Endothelial cell of umbilical vein (primary cell): ENCODE data around the gene MAN2B1.

Experiments
- CTCF ChIP-seq, 2 donors: IDR thresholded peaks; 1 replicate in 1 of 2; 2 replicates in 1 of 2; pipeline ENCODE4 v1.5.1; 2011; ENCODE audit warnings: low read length in 2 of 2, mild to moderate bottlenecking in 2 of 2, moderate library complexity in 2 of 2, control low read depth in 1 of 2, inconsistent platforms in 1 of 2, low read depth in 1 of 2; ENCODE audit not compliant: insufficient read depth in 1 of 2; ENCODE audit errors: extremely low read depth in 1 of 2
- EZH2 ChIP-seq: IDR thresholded peaks from 2 replicates; pipeline ENCODE4 v1.6.1; 2012; ENCODE audit warnings: borderline replicate concordance, low read depth, mild to moderate bottlenecking, moderate library complexity, low read length, inconsistent platforms; ENCODE audit not compliant: severe bottlenecking
- JUN ChIP-seq: IDR thresholded peaks from 2 replicates; pipeline ENCODE4 v1.6.1; 2011; ENCODE audit warnings: borderline replicate concordance, low read depth; ENCODE audit not compliant: insufficient read length, insufficient read depth
- POLR2A ChIP-seq: IDR thresholded peaks from 2 replicates; pipeline ENCODE4 v1.6.1; 2012; ENCODE audit warnings: low read depth, mild to moderate bottlenecking, control low read depth, low read length

DNA sequence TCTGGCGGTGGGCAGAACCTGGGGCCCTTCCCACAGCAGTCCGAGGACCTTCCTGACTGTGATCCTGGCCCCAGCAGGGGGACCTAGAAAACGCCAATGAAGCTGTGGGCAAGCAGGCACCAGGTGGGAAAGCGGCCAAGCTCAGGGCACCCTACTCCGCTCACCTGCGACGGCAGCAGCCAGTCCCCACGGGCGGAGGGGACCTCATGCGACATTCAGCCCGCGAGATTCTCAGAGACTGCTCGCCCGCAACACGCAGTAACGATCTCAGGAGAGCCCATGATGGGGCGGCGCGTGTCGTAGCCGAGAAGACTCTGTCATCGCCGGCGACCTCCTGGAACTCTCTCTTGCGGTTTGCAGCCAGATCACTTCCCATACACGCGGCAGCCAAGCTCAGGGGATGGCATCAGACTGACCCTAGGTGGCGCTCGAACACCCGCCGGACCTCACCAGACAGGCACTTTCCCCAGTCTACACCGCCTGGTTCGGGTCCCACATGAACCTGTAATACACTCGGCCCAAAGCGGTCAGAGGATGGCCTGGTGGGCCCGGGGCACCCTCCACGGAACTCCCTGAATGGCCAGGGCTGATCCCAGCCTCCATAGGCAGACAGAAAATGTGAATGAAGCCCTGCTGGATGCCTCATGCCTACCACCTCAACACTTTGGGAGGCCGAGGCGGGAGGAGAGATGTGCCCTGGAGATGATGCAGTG is 26.5 kb downstream of the MAN2B1 start:
- TF ChIP-seq CTCF (IDR thresholded peaks at IDR 0.05; ENCODE audit: extremely low read depth in 1 of 2, insufficient read depth in 1 of 2, low read depth in 1 of 2, low read length in 2 of 2) (peak; percentile 72 to 86), POLR2A (no peak), JUN (no peak), EZH2 (no peak)
